GM21717 (cell line): ENCODE results near the gene UNC93B1.

Source experiments
- ATAC-seq: cut with Tn5 transposase; IDR thresholded peaks from one replicate; pipeline ENCODE4 v1.9.1; 2021; ENCODE audit warnings: mild to moderate bottlenecking, moderate library complexity; ENCODE audit not compliant: unreplicated experiment

UNC93B1 gene

DNA sequence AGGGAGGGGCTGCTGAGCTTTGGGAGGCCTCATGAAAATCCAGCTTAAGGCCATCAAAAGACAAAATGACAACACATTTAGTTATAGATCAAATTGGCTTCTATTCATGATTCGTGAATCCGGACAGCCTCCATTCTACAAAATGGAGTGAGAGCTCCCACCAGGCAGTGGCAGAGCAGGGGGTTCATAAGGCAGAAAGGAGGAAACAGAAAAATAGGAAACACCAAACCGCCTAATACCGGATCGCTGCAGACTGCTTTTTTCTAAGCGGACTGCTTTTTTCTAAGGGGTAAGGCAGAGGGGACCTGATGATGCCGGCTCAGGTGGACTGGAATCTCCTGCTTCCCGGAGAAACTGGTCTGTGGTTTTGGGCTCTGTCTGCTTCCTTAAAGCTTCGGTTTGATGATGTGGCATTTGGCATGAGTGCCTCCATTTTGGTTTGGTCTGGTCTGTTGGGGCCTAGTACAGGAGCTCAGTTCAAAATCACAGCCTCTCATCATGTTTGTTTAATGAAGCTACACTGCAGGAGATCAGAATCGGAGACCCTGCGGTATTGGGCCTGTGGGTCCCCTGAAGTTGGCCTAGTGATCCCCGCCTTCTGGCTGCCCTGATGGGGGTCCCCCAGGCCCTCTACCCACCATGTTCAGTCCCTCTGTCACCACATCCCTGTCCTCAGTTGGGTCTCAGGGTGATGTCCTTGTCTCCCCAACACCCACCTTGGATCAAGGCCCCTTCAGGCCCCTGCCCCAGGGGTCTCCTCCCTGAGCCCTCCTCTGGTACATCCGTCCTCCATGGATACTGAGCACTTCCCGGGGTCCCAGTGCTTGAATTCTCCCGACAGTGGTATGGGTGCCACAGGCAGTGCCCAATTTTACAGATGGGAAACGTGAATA lies 7.4 kb upstream of the UNC93B1 start:
- ATAC-seq: no peak

DNA sequence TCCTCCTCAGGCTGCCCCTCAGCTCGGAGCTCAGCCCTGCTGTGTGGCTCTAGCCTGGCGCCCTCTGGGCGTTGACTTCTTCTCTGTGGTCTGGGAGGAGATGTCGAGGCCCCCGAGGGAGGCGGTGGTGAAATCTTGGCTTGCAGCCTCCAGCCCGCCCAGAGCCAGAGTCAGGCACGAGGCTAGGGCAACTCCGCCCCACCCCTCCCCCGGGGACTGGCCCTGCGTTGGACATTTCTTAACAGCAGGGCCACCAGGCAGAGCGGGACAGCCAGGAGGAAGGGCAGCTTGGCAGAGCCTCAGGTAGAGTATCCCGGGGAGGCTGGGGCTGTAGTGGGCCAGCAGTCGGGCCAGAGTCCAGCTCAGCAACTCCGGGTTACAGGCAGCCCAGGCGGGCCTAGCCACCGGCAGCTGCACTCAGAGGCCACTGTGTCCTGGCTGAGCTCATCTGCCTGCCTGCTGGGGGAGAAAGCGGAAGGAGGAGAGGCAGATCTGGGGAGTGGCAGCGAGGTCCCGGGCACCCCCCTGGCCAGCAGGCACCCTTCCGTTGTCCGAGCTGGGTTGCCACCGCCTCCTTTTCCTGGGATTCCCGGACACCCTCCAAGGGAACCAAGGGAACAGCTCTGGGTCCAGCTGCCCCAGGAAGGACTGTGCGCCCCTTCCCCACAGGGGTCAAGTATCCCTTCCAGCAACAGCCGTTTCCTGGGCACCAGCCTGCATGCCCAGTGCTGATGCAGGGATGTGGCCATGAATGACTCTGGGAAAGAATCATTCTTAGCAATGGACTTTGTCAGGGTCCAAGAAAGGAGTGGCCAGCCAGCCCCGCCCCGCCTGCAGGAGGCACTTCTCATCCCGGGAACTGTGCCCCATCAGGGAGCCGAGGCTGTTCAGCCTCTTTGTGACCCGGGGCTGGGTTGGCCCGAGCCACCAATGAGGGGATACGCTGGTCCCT lies 6.5 kb upstream of the UNC93B1 start, which contains the start of gene ALDH3B1:
Gene ALDH3B1 (plus strand): TSS at position 238 of the 952 bp plus-strand sequence. CDS start 4,971 bp downstream, outside the sequence.
- ATAC-seq: no peak

DNA sequence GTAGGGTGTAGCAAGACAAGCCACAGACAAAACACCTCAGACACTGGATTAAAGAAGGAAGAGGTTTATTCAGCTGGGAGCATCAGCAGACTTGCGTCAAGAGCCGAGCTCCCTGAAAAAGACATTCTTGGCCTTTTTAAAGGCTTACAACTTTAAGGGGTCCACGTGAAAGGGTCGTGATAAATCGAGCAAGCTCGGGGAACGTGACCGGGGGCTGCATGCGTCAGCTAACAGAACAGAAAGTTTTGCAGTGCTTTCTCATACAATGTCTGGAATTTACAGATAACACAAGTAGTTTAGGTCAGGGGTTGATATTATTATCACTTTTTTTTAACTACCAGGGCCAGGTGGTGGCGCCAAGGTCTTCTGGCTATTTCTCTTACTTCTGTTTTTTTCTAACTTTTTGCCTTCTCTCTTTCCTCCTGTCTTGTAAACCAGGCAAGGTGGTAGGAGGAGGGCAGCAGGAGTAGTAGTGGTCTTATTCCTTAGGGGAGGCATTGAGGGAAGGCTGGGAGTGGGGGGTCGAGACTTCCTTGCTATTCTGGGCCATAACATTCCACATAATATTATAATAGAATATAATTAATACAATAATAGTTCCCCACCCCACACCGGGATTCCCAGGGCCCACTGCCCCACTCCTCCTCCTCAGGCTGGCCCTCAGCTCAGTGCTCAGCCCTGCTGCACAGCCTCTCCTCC lies 5.6 kb upstream of the UNC93B1 start:
- no peak for ATAC-seq

DNA sequence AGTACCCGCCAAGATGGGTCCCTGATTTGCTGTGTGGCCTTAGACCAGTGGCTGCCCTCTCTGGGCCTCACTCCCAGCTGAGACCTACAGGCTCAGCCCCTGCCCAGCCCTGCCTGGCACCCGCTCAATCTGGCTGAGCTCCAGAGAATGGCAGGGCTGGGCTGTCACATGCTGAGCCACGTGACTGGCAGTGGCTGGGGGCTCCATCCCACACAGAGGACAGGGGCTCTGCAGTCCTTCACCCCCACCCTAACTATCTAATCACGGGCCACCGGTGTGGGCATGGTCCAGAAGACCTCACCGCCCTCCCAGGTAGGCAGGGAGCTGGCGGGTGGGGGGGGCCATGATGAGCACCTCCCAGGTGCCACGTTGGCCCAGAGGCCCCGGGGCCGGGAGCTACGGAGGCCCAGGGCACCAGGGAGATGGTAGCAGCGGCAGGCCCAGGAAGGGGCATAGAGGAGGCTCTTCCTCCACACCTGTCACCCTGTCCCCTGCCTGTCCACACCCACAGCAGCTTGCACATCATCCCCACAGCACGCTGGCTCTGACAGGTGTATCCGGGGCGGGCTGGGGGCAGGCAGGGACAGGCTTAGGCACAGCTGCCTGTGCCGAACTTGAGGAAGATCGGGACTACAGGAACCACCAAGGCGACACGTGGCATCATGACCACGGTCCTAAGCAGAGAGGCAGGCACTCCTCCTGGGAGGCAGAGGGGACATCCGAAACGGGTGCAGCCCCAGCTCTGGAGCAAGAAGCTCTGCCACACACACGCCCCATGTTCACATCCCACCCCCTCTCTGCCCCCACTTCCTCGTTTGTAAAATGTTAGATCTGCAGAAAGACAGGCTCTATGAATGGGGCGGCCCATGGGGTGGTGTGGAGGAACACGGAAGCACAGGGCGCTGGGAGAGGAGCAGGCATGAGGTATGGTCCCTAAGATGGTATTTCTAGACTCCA lies 4.8 kb upstream of the UNC93B1 start:
- no peak for ATAC-seq

DNA sequence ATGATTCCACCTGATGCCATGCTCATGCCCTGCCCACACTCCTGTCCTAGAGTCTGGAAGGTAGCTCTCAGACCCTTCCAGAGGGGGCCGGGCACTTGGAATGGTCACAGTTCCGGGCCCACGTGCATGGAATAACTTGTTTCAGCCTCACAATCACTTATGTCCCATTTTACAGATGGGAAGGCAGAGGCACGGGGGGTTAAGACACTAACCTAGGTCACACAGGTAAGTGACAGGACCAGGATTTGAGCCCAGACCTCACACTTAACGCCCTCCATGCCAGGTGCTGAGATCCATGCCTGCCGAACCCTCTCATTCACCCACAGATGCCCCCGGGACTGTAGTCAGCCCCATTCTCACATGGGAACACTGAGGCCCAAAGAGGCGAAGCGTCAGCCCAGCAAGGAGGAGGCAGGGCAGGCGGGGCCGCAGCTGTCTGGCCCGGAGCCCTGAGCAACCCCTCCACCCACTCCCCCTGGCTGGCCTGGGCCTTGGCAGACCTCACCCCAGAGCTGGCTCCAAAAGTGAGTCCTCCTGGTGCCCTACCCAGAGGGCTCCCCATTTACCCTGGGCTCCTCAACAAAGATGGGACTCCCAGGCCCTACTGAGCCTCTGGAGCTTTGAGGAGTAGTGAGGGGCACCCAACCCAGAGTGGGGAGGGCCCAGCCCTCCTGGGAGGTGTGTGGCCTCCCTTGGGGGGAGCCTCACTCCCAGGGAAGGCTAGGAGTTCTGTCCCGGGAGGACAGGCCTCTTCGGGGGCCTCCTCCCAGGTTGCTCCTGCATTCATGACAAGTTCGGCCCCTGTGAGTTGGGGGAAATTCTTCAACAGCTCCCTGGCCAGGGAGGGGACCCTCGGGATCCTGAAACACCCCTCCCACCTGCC lies 3.8 kb upstream of the UNC93B1 start:
- ATAC-seq: no peak

DNA sequence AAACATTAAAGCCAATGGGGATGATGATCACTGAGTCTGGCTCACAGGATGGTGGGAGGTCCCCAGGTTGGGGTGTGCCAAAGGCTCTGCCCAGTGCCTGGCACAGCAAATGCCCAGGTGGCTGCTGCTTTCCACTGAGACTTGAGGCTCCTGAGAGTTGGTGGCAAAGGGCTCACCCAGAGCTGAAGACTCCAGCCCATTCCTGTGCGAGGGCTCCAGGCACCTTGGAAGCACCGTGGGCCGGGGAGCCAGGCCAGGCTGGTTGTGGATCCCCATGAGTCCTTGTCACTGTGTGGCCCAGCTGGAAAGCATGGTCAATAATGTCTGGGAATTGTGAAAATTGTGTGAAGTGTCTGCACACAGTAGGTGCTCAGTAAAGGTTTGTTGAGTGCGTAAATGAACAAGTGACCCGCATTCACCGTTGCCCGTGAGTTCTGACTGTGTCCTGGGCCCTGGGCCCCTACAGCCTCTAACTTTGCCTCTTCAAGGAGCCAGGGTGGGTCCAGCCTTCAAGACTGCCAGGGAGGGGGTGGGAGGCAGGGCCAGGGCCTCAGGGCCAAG lies 2.8 kb upstream of the UNC93B1 start:
- ATAC-seq: no peak

GRCh38 chr11:68004551-68005335 lies 846 bp upstream of the UNC93B1 start:
- ATAC-seq: no peak

GRCh38 chr11:68002938-68003845 lies 705 bp downstream of the UNC93B1 start:
- no peak for ATAC-seq

DNA sequence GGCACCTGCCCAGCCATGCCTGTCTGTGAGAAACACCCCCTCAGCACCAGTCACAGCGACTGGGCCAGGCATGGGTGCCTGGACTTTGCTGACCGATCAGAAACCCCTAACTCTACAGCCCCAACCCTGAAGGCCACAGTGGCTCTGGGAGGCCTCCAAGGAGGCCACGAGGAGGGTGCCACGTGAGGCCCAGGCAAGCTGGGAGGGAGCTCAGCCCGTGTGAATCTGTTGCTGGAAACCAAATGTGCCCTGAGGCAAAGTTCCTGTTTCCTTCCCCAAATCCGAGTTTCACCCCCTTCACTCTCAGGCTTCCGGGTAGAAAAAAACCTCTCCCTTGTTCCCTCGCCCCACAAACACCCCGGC lies 1.3 kb downstream of the UNC93B1 start:
- no peak for ATAC-seq

GRCh38 chr11:67999704-68000103 lies 4.2 kb downstream of the UNC93B1 start:
- no peak for ATAC-seq

- ATAC-seq: no peak
These were observed 4.7 kb downstream of the UNC93B1 start for GRCh38 chr11:67999201-67999629.

DNA sequence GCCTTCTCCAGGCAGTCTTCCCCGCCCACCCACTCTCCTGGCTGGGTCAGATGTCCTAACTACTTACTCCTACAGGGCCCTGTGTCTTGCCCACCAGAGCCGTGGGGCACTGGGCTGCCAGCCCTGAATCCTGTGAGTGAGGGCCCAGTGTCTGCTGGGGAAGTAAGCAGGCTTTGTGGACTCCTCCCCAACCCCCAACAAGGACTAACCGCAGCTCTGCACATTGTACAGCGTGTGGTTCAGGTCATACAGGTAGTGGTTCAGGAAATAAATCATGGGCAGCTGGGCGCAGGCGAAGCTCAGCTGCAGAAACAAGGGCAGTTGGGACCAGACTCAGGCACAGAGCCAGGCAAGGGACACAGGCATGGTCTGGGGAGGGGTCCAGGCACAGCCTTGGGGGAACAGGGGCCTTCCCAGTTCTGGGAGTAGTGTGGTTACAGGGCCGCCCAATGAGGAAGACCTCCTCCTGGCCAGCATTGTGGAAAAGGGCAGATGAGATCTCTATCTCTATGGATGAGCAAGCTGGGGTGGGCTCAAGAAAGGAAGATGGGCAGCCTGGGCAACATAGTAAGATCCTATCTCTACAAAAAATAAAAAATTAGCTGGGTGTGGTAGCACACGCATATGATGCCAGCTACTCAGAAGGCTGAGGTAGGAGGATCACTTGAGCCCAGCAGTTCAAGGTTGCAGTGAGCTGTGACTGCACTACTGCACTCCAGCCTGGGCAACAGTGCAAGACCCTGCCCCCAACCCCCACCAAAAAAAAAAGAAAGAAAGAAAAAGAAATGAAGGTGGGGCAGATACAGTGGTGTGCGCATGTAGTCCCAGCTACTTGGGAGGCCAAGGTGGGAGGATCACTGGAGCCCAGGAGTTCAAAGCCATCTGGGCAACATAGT lies 5.5 kb downstream of the UNC93B1 start:
- no peak for ATAC-seq

DNA sequence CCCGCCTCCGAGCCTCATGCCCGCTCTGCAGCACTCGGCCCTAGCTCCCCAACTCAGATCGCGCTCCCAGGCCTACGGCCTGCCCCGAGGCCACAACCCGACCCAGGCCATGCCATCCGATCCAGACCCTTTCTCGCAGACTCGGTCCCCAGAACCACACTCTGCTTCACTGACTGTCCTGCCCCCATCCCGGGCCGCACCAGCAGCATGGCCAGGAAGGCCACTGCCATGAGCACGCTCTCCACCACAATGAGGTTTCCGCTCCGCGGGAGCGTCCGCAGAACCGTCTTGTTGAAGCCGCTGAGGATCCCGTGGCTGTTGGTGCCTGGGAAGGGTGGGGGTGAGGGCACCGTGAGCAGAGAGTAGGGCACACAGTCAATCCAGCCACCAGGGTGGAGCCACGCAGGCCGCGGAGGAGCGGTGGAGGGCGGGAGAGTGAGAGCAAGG lies 6.4 kb downstream of the UNC93B1 start:
- ATAC-seq: no peak

GRCh38 chr11:67996622-67997474 lies 7.0 kb downstream of the UNC93B1 start:
- no peak for ATAC-seq

GRCh38 chr11:67996051-67996450 lies 7.8 kb downstream of the UNC93B1 start:
- no peak for ATAC-seq
